IPS-20b (cell line): ENCODE measurements around the gene NADK2.

ENCODE experiments used
- H3K27ac ChIP-seq: one replicate; pipeline ENCODE4 v1.5.1; 2013; ENCODE audit warnings: low read length
- H3K27me3 ChIP-seq: 2 replicates; pipeline ENCODE4 v1.6.1; 2013; ENCODE audit warnings: mild to moderate bottlenecking, low read length, inconsistent platforms; ENCODE audit not compliant: insufficient read depth
- H3K36me3 ChIP-seq: 2 replicates; pipeline ENCODE4 v1.6.1; 2013; ENCODE audit warnings: low read depth, mild to moderate bottlenecking, inconsistent platforms, low read length, moderate library complexity; ENCODE audit not compliant: insufficient read depth
- H3K4me1 ChIP-seq: 2 replicates; pipeline ENCODE4 v1.6.1; 2013; ENCODE audit warnings: mild to moderate bottlenecking, control low read depth, inconsistent platforms, low read length, moderate library complexity; ENCODE audit not compliant: insufficient read depth
- H3K4me3 ChIP-seq: 2 replicates; pipeline ENCODE4 v1.5.1; 2013; ENCODE audit warnings: mild to moderate bottlenecking, low read length, inconsistent platforms
- H3K9ac ChIP-seq: 2 replicates; pipeline ENCODE4 v1.6.1; 2013; ENCODE audit warnings: low read depth, mild to moderate bottlenecking, inconsistent platforms, low read length, moderate library complexity
- H3K9me3 ChIP-seq: 2 replicates; pipeline ENCODE4 v1.6.1; 2013; ENCODE audit warnings: mild to moderate bottlenecking, low read depth, low read length, inconsistent platforms; ENCODE audit not compliant: insufficient read depth

Gene NADK2

GRCh38 chr5:36244076-36244475 is 2.4 kb upstream of the NADK2 start:
- Histone ChIP-seq H3K4me3 (no peak overlapping the region), H3K9me3 (no peaks in the 10 kb centered on the region), H3K36me3 (no peaks in the 10 kb centered on the region), H3K27me3 (peaks cover 17% of the 10 kb centered on the region), H3K9ac (no peak overlapping the region), H3K4me1 (peaks cover 6% of the 10 kb centered on the region; the same call in 1 of the 2 replicates), H3K27ac (no peak overlapping the region)

GRCh38 chr5:36243653-36244052 is 1.9 kb upstream of the NADK2 start:
- Histone ChIP-seq H3K4me3 (no peak overlapping the region), H3K9ac (no peak overlapping the region), H3K27ac (no peak overlapping the region), H3K4me1 (peaks cover 11% of the 10 kb centered on the region; the same call in 1 of the 2 replicates), H3K27me3 (peaks cover 17% of the 10 kb centered on the region), H3K9me3 (no peaks in the 10 kb centered on the region), H3K36me3 (no peaks in the 10 kb centered on the region)

GRCh38 chr5:36242534-36243485 is 1.1 kb upstream of the NADK2 start:
- Histone ChIP-seq H3K36me3 (no peaks in the 10 kb centered on the region), H3K9ac (peak overlapping the region; percentile 72; the same call in 1 of the 2 replicates), H3K27me3 (peaks cover 17% of the 10 kb centered on the region), H3K4me3 (peak overlapping the region; percentile 51; the same call in 1 of the 2 replicates), H3K27ac (no peak overlapping the region), H3K9me3 (no peaks in the 10 kb centered on the region), H3K4me1 (peaks cover 14% of the 10 kb centered on the region; the same call in 1 of the 2 replicates)

- Histone ChIP-seq H3K9ac (peak overlapping the region; percentile 83; the same call in 1 of the 2 replicates), H3K9me3 (no peaks in the 10 kb centered on the region), H3K36me3 (no peaks in the 10 kb centered on the region), H3K27me3 (peaks cover 17% of the 10 kb centered on the region), H3K27ac (no peak overlapping the region), H3K4me1 (peaks cover 14% of the 10 kb centered on the region; the same call in 1 of the 2 replicates), H3K4me3 (peak overlapping the region; percentile 82)
These were observed 720 bp downstream of the NADK2 start for GRCh38 chr5:36240779-36241630.

DNA sequence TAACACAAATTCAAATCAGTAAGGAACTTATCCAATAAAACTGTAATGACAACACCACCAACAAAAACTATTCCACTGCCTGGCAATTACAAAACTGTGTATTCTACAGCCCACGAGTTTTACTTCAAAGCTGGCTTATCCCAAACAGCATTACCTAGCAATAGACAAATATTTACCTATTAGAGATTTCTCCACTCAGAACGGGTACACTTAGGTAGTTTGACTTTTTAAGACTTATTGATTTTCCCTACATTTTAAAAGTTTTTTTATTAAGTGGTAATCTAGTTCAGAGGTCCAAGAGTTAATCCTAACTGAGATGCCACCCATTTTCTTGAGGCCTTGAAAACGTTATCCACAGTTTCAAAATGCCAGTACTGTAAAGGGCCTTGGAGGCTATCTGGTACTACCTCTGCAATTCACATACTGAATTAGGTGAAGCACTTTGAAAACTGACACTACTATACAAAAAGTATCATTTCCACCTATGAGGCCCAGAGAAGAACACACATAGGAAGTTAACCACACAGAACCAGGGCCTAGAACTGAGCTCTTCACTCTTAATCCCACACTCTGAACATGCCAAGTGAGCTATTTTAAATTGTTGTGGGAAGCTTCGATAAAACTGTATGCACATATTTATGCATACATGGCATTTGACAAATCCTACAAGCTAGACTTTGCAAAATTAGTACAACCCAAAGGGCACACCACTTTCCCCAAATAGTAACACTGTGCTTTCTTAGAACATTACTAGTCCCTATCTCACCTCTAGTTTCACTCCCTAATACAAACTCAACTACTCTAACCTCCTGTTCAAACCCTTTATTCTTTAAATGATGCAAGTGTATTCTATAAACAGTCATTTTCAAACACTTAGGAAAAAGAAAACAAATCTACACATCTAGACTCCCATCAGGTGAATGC is 2.1 kb downstream of the NADK2 start:
- Histone ChIP-seq H3K27ac (no peak overlapping the region), H3K4me3 (no peak overlapping the region; the same call in none of the 2 replicates), H3K9ac (peak overlapping the region; percentile 83; the same call in 1 of the 2 replicates), H3K36me3 (no peaks in the 10 kb centered on the region), H3K9me3 (no peaks in the 10 kb centered on the region), H3K27me3 (peaks cover 17% of the 10 kb centered on the region), H3K4me1 (peaks cover 14% of the 10 kb centered on the region; the same call in 1 of the 2 replicates)

- Histone ChIP-seq H3K27me3 (peaks cover 14% of the 10 kb centered on the region), H3K9me3 (no peaks in the 10 kb centered on the region), H3K27ac (no peak overlapping the region), H3K4me3 (no peak overlapping the region; the same call in 1 of the 2 replicates), H3K4me1 (peaks cover 14% of the 10 kb centered on the region; the same call in 1 of the 2 replicates), H3K36me3 (no peaks in the 10 kb centered on the region), H3K9ac (no peak overlapping the region)
These were observed 3.0 kb downstream of the NADK2 start for GRCh38 chr5:36238502-36239295.

DNA sequence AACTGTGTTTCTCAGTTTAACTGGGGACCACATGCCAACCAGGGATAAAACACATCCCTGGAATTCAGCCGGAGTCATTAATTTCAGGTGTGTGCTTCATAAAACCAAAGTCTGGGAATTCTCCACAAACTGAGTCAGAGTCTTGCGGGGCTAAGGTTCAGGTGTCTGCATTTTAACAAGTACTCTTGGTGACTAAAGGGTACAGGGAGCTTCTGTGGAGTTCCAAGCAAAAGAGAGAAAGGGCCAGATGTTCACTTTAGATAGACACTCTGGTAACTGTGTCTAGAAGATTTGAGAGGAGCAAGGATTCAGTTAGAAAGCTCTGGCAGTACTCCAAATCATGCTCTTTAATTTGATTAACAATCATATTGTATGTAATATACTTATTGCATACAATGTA is 4.0 kb downstream of the NADK2 start:
- H3K9ac ChIP-seq, result no peak overlapping the region

GRCh38 chr5:36236801-36237200 is 4.9 kb downstream of the NADK2 start:
- H3K9me3 ChIP-seq, result no peaks in the 10 kb centered on the region
- H3K4me1 ChIP-seq, result peaks cover 14% of the 10 kb centered on the region; the same call in 1 of the 2 replicates
- no peaks in the 10 kb centered on the region for H3K27me3 ChIP-seq
- no peak overlapping the region for H3K4me3 ChIP-seq
- H3K27ac ChIP-seq, result no peak overlapping the region
- no peak overlapping the region for H3K9ac ChIP-seq
- no peaks in the 10 kb centered on the region for H3K36me3 ChIP-seq

More for the DNA sequence above, 4.0 kb downstream of the NADK2 start:
- Histone ChIP-seq H3K36me3 (no peaks in the 10 kb centered on the region), H3K9me3 (no peaks in the 10 kb centered on the region), H3K4me1 (peaks cover 14% of the 10 kb centered on the region; the same call in 1 of the 2 replicates), H3K4me3 (no peak overlapping the region), H3K27ac (no peak overlapping the region), H3K27me3 (peaks cover 4% of the 10 kb centered on the region)

GRCh38 chr5:36232533-36232932 is 9.2 kb downstream of the NADK2 start:
- Histone ChIP-seq H3K36me3 (no peaks in the 10 kb centered on the region), H3K9me3 (no peaks in the 10 kb centered on the region), H3K27ac (no peak overlapping the region), H3K9ac (no peak overlapping the region), H3K27me3 (no peaks in the 10 kb centered on the region), H3K4me3 (no peak overlapping the region), H3K4me1 (no peaks in the 10 kb centered on the region)

GRCh38 chr5:36230151-36230790 is 11.5 kb downstream of the NADK2 start:
- no peaks in the 10 kb centered on the region for H3K9me3 ChIP-seq
- H3K36me3 ChIP-seq, result peaks cover 6% of the 10 kb centered on the region; the same call in 1 of the 2 replicates
- H3K27ac ChIP-seq, result no peak overlapping the region
- no peaks in the 10 kb centered on the region for H3K4me1 ChIP-seq
- H3K4me3 ChIP-seq, result no peak overlapping the region
- H3K9ac ChIP-seq, result no peak overlapping the region
- no peaks in the 10 kb centered on the region for H3K27me3 ChIP-seq
